ENCODE data around the gene GALNT15.

GALNT15 gene

DNA sequence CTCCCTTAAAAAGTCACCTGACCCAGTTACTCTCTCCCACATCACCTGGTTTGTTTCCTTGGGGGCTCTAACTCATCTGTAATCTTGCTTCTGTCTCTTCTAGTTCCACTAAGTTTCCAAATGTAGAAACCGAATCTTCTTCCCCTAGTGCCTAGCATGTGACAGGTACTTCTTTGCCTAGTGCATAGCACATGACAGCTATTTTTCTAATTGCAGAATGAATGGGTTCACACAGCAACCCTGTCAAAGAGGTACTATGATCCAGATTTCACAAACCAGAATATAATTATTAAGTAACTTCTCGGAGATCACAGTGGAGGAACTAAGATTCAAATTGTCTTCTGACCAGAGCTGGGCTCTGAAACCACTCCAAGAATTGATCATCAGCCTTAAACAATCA lies 82.8 kb downstream of the GALNT15 start:
- DNase-seq = no peak

DNA sequence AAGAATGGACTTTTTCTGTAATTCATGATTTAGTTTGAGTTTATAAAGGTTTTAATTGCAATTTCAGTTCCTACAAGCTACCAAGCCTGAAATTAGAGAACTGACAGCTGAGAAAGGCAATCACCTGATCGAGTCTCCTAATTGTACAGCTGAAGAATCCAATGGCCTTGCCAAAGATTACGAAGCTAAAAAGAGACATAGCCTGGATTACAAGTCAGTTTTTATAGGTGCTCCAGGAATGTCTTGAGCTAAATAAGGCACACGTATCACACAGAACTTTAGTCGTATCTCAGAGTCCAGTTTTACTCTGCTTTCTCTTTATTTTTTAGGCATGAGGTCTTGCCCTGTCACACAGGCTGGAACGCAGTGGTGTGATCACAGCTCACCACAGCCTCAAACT lies 83.7 kb downstream of the GALNT15 start:
- DNase-seq = no peak

DNA sequence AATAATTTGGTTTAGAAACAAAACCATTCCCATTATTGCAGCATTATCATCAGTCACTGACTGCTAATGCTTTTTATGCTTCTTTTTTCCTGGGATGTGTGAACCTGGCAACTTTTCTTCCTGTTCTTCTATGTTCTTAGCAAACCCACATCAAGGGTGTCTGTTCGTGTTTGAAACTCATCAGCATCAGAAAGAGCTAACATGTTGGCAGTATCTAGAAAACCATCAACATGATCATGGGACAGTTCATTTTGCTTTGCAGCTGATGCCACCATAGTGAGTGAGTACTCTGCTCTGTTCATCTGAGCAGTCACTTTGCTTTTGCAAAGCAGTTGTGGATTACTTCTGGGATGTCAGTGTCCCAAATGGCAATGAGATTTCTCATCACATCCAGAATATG lies 84.4 kb downstream of the GALNT15 start:
- no peak for DNase-seq

DNA sequence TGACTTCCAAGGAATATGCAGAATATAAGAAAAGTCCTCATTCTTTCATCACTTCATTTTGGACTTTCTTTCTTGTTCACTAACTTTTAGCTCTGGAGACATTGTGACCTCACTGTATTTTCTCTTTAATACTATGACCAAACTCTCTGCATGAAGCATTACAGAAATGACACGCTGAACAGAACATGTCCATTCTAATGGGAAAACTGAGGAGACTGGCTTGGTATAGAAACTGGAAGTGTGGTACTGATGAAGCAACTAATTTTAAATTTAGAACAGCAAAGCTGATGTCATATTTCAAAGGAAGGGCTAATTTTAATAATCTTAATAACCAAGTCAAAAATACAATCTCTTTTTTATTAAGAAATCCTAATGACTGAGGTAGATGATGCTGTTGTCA lies 85.6 kb downstream of the GALNT15 start:
- DNase-seq = no peak

DNA sequence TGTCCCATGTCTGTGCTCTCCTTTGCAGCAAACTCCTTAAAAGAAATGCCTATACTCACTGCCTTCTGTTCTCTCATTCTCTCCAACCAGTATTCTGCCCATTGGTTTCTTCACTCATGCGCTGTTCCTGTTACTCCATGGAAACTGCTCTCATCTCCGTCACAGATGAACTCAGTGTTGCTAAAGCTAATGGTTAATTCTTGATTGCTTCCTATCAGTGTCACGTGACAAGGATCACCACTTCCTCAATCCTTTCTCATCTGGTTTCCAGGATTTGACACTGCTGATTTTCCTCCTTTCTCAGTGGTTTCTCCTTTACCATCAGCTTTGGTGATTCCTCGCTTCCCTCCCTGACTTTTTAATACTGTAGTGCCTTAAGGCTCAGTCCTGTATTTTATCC lies 87.7 kb downstream of the GALNT15 start:
- no peak for DNase-seq

DNA sequence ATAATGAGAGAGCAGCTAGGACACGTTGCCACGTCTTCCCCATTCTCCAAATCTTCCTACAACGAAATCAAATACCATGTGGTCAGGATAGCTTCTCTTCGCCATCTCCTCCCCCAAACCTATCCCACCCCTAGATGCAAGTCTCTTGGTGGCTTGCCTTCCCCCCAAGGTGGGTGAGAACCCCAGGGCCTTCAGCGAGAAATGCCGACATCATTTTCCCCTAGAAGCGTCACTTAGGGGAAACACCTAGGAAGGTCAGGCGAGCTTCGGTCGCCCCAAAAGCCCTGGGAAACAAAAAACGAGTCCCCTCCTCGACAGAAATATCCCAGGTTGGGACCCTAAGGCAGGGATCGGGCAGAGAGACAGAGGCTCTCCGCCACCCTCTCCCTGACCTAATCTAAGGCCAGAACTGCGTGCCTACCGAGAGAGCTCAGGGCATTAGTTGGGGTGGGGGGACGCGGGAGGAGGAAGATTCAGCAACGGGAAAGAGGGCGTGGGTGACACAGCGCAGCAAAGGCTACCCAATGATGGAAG lies 89.8 kb downstream of the GALNT15 start:
- DNase-seq = no peak

DNA sequence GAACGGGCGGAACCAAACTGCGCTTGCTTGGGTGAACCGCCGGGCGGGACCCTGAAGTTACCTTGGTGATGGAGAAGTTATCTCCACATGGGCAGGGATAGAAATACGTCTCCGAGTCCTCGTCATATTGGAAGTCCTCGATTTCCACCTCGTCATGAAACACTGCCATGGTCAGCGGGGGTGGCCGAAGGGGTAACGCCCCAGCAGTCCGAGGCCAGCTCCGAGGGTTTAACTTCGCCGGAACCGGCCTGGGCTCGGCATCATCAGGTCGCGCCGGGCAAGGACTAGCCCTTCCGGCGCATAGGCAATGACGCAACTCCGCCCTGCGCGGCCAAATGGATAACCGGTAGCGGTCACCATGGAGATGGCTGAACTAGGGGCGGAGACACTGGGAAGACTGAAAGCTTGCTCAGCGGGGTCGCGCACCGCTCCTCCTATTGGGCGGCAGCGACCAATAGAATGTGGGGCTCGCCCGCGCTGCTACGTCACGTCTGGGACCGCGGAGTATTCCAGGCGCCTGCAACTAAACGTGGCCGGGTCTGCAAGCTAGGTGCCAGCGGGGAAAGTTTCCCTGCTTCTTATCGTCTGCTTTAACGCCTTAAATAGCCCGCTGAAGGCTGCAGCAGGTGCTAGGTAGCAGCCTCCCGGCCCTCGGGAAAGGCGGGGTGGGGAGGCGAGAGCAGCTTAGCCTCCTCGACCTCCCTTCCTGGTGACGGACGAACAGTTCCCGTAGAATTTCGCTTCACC lies 90.4 kb downstream of the GALNT15 start, which contains the start of the genes DPH3 and OXNAD1:
DPH3 (minus strand) TSS at position 236 of the 747 bp plus-strand sequence; CDS start at position 169, 67 bp downstream.
OXNAD1 (plus strand) TSS at position 505 of the 747 bp plus-strand sequence. CDS start 5,741 bp downstream, outside the sequence.
- peak; percentile 91 for DNase-seq

DNA sequence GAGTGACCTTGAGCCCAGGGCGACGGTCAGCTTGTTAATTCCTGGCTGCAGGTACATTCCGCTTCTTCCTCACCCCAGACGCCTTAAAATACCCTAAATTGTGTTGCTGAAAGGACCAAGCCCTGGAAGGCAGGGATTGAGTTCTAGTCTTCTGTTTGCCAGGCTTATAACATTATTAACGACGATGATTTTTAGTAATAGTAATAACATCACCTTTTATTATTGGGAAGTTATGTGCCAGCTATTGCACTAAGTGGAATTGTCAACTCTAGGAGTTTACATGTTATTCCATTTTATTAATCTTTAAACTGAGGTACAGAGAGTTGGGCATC lies 90.9 kb downstream of the GALNT15 start:
- DNase-seq = no peak

DNA sequence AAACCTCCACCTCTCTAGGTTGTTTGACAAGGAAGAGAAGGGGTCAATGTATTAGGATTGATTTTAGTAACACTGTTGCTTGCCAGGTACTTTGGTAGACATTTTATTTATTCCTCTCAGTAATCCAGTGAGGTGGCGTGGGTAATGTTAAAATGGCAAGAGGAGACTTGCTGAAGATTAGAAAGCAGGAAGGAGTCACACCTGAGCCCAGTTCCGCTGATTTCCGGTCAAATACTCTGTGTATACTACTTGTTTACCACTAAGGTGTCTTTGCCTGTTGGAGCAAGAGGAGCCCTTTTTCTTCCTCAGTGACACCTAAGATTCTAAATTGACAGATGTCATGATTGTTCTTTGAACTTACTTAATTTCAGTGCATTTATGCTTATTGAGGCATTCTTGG lies 92.2 kb downstream of the GALNT15 start:
- no peak for DNase-seq

DNA sequence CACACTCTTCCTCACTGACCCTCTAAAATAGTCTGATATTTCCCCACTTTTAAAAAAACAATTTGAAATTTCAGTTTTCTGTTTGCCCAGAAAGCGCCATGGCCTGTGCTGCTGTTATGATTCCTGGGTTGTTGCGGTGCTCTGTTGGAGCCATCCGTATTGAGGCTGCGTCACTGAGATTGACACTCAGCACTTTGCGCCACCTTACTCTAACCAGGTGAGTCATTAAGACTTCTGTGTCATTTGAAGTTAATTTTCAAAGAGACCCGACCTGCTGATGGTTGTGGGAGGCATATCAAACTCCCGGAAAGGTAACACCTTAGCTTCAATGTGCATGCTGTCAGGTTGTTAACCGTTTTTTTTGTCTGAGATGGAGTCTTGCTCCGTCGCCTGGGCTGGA lies 96.4 kb downstream of the GALNT15 start:
- DNase-seq = no peak

DNA sequence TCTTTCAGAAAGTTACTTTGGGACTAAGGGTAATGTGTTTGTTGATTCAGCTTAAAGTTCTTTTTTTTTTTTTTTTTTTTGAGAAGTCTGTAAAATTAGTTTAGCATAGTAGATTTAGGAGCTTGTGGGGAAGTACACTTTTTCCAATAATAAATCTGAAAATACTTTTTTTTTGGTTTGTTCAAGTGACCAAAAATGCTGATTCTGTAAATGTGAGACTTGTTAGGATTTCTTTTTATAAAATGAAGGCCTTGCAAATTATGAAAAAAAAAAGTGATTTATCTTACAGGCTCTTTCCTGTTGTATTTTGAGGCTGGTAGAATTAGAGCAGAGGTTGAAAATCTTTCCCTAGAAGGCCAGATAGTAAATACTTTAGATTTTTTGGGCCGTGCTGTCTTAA lies 98.1 kb downstream of the GALNT15 start:
- DNase-seq = no peak

DNA sequence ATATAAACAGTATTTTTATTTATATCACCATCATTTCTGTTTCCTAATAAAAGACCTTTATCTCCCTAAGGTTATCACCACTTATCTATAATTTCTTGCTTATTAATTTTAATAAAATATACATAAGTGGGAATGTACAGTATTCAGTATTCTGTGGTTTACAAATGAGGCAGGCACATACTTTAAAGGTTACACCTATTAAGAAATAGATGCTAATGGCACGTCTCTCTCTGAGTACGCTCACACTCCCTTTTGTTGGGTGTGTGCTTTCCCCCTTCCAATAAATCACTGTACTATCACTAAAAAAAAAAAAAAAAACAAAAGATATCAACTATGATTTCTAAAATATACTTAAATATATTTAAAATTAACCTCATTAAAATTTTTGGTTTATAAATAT lies 99.4 kb downstream of the GALNT15 start:
- DNase-seq = no peak

DNA sequence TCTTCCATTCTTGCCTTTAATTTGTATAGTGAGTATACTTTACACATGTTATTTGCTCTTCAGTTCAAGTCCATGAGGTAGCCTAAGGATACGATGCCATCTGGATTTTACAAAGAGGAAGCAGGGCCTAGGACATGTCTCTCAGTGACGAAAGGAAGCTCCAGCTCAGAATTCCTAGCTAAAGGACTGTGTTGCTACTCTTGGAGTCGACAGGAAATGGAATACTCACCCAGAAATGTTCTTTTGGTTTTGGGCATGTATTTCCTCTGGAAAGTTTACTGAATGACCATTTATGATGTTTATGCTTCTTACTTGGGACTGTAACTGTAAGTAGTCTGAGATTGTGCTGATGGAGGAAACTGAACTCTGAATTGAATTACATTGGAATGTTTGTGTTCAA lies 103.0 kb downstream of the GALNT15 start:
- DNase-seq = no peak

DNA sequence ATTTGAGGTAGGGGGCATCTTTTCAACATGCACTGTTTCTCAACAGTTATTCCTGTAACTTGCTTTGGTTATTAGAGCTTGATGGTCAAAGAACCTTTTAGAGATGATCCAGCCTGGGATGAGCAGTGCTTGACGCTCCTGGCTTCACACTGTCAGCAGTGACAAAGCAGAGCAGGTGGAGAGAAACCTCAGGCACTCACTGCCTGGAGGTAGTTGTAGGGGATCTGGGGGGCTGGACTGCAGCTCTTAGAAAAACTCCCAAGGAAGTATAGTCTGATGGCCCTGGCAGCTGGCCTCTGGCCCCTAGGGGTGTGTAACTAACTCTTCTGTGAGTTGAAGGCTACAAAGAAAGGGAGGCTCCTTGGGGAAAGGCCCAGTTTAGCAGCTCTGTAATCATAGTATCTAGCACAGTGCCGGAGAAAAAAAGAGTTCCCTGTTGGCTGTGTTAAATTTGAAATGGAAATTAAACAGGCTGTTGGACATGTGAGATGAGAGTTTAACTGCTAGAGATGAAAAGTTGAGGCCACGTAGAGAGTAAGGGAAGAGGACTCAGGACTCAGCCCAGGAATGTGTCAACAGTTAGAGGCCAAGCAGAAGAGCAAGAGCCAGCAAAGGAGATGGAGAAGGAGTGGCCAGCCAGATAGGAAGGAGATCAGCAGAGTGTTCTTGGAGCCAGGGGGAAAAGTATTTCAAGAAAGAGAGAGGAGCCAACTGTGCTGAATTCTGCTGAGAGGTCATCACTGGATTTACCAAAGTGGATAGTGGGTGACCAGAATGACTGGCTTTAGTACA lies 104.7 kb downstream of the GALNT15 start:
- no peak for DNase-seq

DNA sequence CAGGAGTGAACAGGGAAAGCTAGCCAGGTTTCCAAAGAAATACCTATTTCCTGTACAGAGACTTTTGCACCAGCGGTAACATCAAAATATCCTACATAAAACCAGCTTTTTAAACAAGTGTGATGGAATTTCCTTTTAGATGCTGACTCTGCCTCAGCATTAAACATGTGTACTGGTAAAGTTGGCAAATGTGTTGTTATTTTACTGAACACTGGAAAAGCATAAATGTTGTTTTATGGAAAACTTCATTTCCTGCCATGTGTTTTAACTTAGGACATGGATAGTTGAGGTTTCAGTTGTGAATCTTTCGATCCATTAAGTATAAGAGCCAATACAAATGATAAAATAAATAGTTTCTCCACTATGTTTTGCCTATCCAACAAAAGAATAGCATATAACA lies 106.2 kb downstream of the GALNT15 start:
- DNase-seq = no peak

Measured in DMS153 (cell line).